Stomach (tissue), 9 donors: ENCODE results near the gene CYP2J2. TPM values are rescaled to one million over a fixed set of nuclear protein-coding genes. Genes with fewer than 3 reads are reported as not detected.
A peak's percentile ranks its signal among the peaks of the same experiment; 100 is the strongest.
"Not testable (repeated sequence)": the region's sequence is repeated elsewhere in the genome, so short reads cannot be mapped to it uniquely, and the experiment has no call there.

Experiments used
- DNase-seq, 2 donors: peaks; one replicate each; pipeline versions ENCODE4 v3.0.0 to v3.0.0-alpha.2; 2013 to 2019
- H3K27ac ChIP-seq, 5 donors: fragments of 200-600 bp in 4 of 5; sonication (generic) in 4 of 5; one replicate each; pipeline ENCODE4 v1.5.1; 2013 to 2019; ENCODE audit warnings: mild to moderate bottlenecking in 1 of 5, moderate library complexity in 1 of 5
- H3K27me3 ChIP-seq, 3 donors: fragments of 200-600 bp; sonication (generic); one replicate each; pipeline ENCODE4 v1.5.1; 2017 to 2019; ENCODE audit warnings: mixed run types in 1 of 3
- H3K36me3 ChIP-seq, 4 donors: fragments of 200-600 bp; sonication (generic); 1 replicate in 3 of 4; 2 replicates in 1 of 4; pipeline ENCODE4 v1.5.1; 2016 to 2019
- H3K4me1 ChIP-seq, 4 donors: fragments of 200-600 bp; sonication (generic); one replicate each; pipeline ENCODE4 v1.5.1; 2016 to 2019
- H3K4me3 ChIP-seq, 4 donors: fragments of 200-600 bp; sonication (generic) in 3 of 4; one replicate each; pipeline ENCODE4 v1.5.1; 2016 to 2019; ENCODE audit warnings: mild to moderate bottlenecking in 1 of 4
- H3K9me3 ChIP-seq, 4 donors: fragments of 200-600 bp; sonication (generic); one replicate each; pipeline ENCODE4 v1.5.1; 2016 to 2019
- EP300 ChIP-seq: sonication (generic); formaldehyde crosslinking; IDR thresholded peaks from one replicate; pipeline ENCODE4 v1.6.1; 2017; ENCODE audit warnings: antibody characterized with exemption
- POLR2A ChIP-seq, 4 donors: fragments of 450-650 bp; IDR thresholded peaks; one replicate each; pipeline ENCODE4 v1.6.1; 2016; ENCODE audit warnings: antibody characterized with exemption in 4 of 4, control low read depth in 2 of 4, mild to moderate bottlenecking in 1 of 4, moderate library complexity in 1 of 4
- POLR2AphosphoS5 ChIP-seq, 3 donors: sonication (generic); formaldehyde crosslinking; IDR thresholded peaks; one replicate each; pipeline ENCODE4 v1.6.1; 2016; ENCODE audit warnings: antibody characterized with exemption in 3 of 3
- WGBS, 5 donors: extraction: QIAGEN DNeasy Blood & Tissue Kit in 3 of 5; methylation state at CpG; one replicate each; pipeline versions ENCODE4 v1.1.5 to v1.1.7; 2013 to 2018; 5-methylcytosine and 5-hydroxymethylcytosine counted together
- intact Hi-C: fragments of 100-400 bp; cut with DNase I; formaldehyde crosslinking; loops from one replicate; pipeline ENCODE4 v1.15.1; 2023; ENCODE audit warnings: low total_unique reads
- polyA plus RNA-seq, 3 donors: library from polyadenylated mRNA; stranded (reverse); fragments of 200-250 nt; gene quantifications; one replicate each; pipeline ENCODE4 v1.2.3, GENCODE V29; 2013
- total RNA-seq, 5 donors: library from RNA; depleted of rRNA; stranded (reverse); fragments of >200 nt; gene quantifications; one replicate each; pipeline versions ENCODE4 v1.1.0 to v1.2.3, GENCODE V29; 2014 to 2016
- TF ChIP-seq, protein P1 (sequence below), 7 experiments: fragments of 450-650 bp in 4 of 7; fragments of 200-600 bp in 3 of 7; sonication (generic) in 3 of 7; IDR thresholded peaks; one replicate each; pipeline ENCODE4 v1.5.1; 2016 to 2019; ENCODE audit warnings: antibody characterized with exemption in 7 of 7, control low read depth in 2 of 7, mild to moderate bottlenecking in 1 of 7
- donor health status: healthy with polysubstance abuse.
- donor health status: Bipolar disorder and iron deficiency.
- donor health status: healthy.

Gene CYP2J2
- total and polyA plus RNA-seq, 8 donors: 1.0 to 13.6 (median 3.5) TPM; not detected in 1

- peaks cover 0 to 3% (median 0%) of the 10 kb centered on the region in 4 donors for H3K9me3 ChIP-seq
- intact Hi-C loops: no loop called here
Measured at GRCh38 chr1:59937636-59938210, 11.2 kb upstream of the CYP2J2 start.

GRCh38 chr1:59936358-59936821 lies 9.8 kb upstream of the CYP2J2 start:
- 66 to 83% (median 80%) methylated on average over 5 of the region's 5 CpGs for WGBS, 5 donors

More at GRCh38 chr1:59937636-59938210, 11.2 kb upstream of the CYP2J2 start:
- Histone ChIP-seq H3K4me3 (no peak overlapping the region), H3K27ac (no peak overlapping the region), H3K27me3 (no peaks in the 10 kb centered on the region), H3K4me1 (no peaks in the 10 kb centered on the region), H3K36me3 (no peaks in the 10 kb centered on the region)
- TF ChIP-seq POLR2A (IDR thresholded peaks at IDR 0.05): no peak
- DNase-seq: no peak
- 81 to 93% (median 85%) methylated on average over 3 of the region's 3 CpGs for WGBS, 5 donors

GRCh38 chr1:59928996-59929395 lies 2.4 kb upstream of the CYP2J2 start:
- intact Hi-C loops: no loop called here
- 35 to 51% (median 50%) methylated on average over 1 of the region's 1 CpG for WGBS, 5 donors
- Histone ChIP-seq H3K9me3 (peaks cover 0 to 13% (median 0%) of the 10 kb centered on the region in 4 donors), H3K36me3 (no peaks in the 10 kb centered on the region), H3K27ac (no peak overlapping the region), H3K4me3 (no peak overlapping the region), H3K27me3 (peaks cover 0 to 35% (median 8%) of the 10 kb centered on the region in 3 donors), H3K4me1 (peaks cover 0 to 16% (median 12%) of the 10 kb centered on the region in 4 donors)
- TF ChIP-seq EP300 (no peak), POLR2AphosphoS5 (IDR thresholded peaks at IDR 0.05) (no peak), POLR2A (IDR thresholded peaks at IDR 0.05) (no peak)
- TF ChIP-seq, protein P1, sequence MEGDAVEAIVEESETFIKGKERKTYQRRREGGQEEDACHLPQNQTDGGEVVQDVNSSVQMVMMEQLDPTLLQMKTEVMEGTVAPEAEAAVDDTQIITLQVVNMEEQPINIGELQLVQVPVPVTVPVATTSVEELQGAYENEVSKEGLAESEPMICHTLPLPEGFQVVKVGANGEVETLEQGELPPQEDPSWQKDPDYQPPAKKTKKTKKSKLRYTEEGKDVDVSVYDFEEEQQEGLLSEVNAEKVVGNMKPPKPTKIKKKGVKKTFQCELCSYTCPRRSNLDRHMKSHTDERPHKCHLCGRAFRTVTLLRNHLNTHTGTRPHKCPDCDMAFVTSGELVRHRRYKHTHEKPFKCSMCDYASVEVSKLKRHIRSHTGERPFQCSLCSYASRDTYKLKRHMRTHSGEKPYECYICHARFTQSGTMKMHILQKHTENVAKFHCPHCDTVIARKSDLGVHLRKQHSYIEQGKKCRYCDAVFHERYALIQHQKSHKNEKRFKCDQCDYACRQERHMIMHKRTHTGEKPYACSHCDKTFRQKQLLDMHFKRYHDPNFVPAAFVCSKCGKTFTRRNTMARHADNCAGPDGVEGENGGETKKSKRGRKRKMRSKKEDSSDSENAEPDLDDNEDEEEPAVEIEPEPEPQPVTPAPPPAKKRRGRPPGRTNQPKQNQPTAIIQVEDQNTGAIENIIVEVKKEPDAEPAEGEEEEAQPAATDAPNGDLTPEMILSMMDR (IDR thresholded peaks at IDR 0.05): no peak
- no peak for DNase-seq

More at GRCh38 chr1:59936358-59936821, 9.8 kb upstream of the CYP2J2 start:
- H3K27ac ChIP-seq: no peak overlapping the region
- TF ChIP-seq, protein P1 (IDR thresholded peaks at IDR 0.05): no peak
- no peak for TF ChIP-seq POLR2AphosphoS5 (IDR thresholded peaks at IDR 0.05)
- no peak for TF ChIP-seq EP300
- no peak for TF ChIP-seq POLR2A (IDR thresholded peaks at IDR 0.05)
- H3K36me3 ChIP-seq: no peaks in the 10 kb centered on the region
- DNase-seq: no peak
- intact Hi-C loops: no loop called here
- H3K9me3 ChIP-seq: peaks cover 0 to 3% (median 0%) of the 10 kb centered on the region in 4 donors
- no peaks in the 10 kb centered on the region for H3K4me1 ChIP-seq
- H3K4me3 ChIP-seq: no peak overlapping the region
- no peaks in the 10 kb centered on the region for H3K27me3 ChIP-seq

DNA sequence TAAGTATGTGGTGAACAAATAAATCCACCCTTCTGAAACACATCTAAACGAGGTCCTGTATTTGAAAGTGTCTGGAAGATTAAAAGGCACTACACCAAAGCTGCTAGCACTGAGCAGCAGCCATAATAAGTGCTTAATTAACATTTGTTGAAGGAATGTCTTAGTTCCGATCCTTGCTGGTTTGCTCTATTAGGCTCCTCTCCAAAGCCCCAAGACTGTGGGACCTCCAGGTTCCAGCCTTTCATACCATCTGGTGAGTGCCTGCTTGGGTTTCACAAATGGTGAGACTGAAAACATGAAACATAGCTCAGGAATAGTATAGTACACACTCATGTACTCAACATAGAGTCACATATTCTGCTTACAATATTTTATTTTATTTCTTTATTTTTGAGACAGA lies 640 bp upstream of the CYP2J2 start:
- WGBS, 5 donors: 29 to 42% (median 36%) methylated on average over 2 of the region's 2 CpGs
- TF ChIP-seq EP300 (no peak), POLR2AphosphoS5 (IDR thresholded peaks at IDR 0.05) (no peak), POLR2A (IDR thresholded peaks at IDR 0.05) (no peak)
- TF ChIP-seq, protein P1 (IDR thresholded peaks at IDR 0.05): no peak
- Histone ChIP-seq H3K4me3 (peak overlapping the region in 3 of 4 donors; percentile 47 to 71 (median 58)), H3K27me3 (peaks cover 0 to 35% (median 8%) of the 10 kb centered on the region in 3 donors), H3K27ac (no peak overlapping the region), H3K9me3 (peaks cover 0 to 17% (median 0%) of the 10 kb centered on the region in 4 donors), H3K36me3 (no peaks in the 10 kb centered on the region), H3K4me1 (peaks cover 0 to 16% (median 12%) of the 10 kb centered on the region in 4 donors)
- intact Hi-C loops: no loop called here
- DNase-seq: no peak

- intact Hi-C loops: no loop called here
- Histone ChIP-seq H3K9me3 (peaks cover 0 to 17% (median 0%) of the 10 kb centered on the region in 4 donors), H3K27me3 (peaks cover 0 to 30% (median 8%) of the 10 kb centered on the region in 3 donors), H3K4me3 (no peak overlapping the region), H3K4me1 (peaks cover 0 to 16% (median 12%) of the 10 kb centered on the region in 4 donors), H3K27ac (no peak overlapping the region), H3K36me3 (no peaks in the 10 kb centered on the region)
- TF ChIP-seq POLR2AphosphoS5 (IDR thresholded peaks at IDR 0.05) (no peak), EP300 (no peak), POLR2A (IDR thresholded peaks at IDR 0.05) (no peak)
- TF ChIP-seq, protein P1 (IDR thresholded peaks at IDR 0.05): no peak
- no peak for DNase-seq
Measured at GRCh38 chr1:59924653-59925052, 1.9 kb downstream of the CYP2J2 start.

DNA sequence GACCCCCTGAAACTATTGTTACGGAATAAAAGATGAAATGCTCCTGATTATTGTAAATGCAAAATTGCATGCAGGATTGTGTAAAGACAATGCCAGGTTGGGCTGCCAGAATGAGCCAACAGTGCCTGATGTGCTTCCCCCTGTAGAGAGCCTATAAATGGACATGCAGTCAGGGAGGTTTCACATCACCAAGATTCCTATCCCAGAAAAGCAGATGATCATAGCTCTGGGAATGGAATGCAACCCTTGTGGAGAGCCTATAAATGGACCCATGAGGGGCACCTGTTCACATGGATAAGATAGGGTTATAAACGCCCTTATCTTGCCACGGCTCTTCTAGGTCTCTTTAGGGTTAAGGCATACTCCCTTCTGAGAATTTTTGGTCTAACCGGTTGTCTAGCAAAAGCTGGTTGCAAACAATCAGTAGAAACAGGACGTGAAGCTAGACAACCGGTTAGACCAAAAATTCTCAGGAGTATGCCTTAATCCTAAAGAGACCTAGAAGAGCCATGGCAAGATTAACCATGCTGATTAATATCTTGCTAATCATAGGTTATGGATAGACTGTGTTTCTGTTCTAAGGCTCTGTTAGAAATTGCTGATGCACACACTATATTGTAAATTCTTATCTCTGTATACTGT lies 5.2 kb downstream of the CYP2J2 start:
- H3K36me3 ChIP-seq: not testable (repeated sequence)

More for the DNA sequence above, 5.2 kb downstream of the CYP2J2 start:
- WGBS, 5 donors: 41 to 72% (median 57%) methylated on average over 6 of the region's 6 CpGs
- DNase-seq, intact Hi-C loops, H3K4me3 ChIP-seq, H3K27ac ChIP-seq, H3K4me1 ChIP-seq: not testable (repeated sequence)
- Histone ChIP-seq H3K27me3 (peaks cover 0 to 10% (median 3%) of the 10 kb centered on the region in 3 donors), H3K9me3 (peaks cover 0 to 17% (median 0%) of the 10 kb centered on the region in 4 donors)
